Measurements from ENCODE around the gene TST. TPM values are rescaled to one million over a fixed set of nuclear protein-coding genes. Genes with fewer than 3 reads are reported as not detected.

TST gene
- total and polyA plus RNA-seq, 9 of the 15 experiments (the other 6 are each of a cell fraction or from before 2014, with no cell fraction given): 1.4 to 26.9 (median 12.4) TPM

GRCh38 chr22:37054056-37054395 lies 34.8 kb upstream of the TST start:
- peaks cover 0 to 25% of the 10 kb centered on the region in 2 experiments; a peak in 2 of 5 replicates for H3K4me1 ChIP-seq (replicated peaks in 1 of 2; ENCODE audit: control insufficient read depth in 2 of 2, insufficient read depth in 2 of 2, low read length in 2 of 2)
- in situ Hi-C loops (cut with MboI): no loop called here

GRCh38 chr22:37053310-37054055 lies 34.2 kb upstream of the TST start:
- H3K79me2 ChIP-seq (ENCODE audit: control insufficient read depth, insufficient read depth, low read length): no peaks in the 10 kb centered on the region
- peaks cover 10 to 51% of the 10 kb centered on the region in 2 experiments; a peak in 4 of 5 replicates for H3K27me3 ChIP-seq (ENCODE audit: control insufficient read depth in 2 of 2, insufficient read depth in 2 of 2, low read length in 2 of 2)
- TF ChIP-seq ZNF175 (CRISPR knock-in tag; IDR thresholded peaks at IDR 0.05; ENCODE audit: low read depth) (no peak), SOX6 (IDR thresholded peaks at IDR 0.05) (no peak), DIDO1 (tag; IDR thresholded peaks at IDR 0.05; ENCODE audit: low read depth) (no peak), CBX5 (IDR thresholded peaks at IDR 0.05; ENCODE audit: borderline replicate concordance, low read depth) (no peak), KAT2B (IDR thresholded peaks at IDR 0.05; ENCODE audit: low read depth, low read length) (no peak), CSDE1 (IDR thresholded peaks at IDR 0.05) (no peak), YBX1 (IDR thresholded peaks at IDR 0.05) (no peak), USF2 (CRISPR knock-in tag; IDR thresholded peaks at IDR 0.05) (no peak), ZNF668 (CRISPR knock-in tag; IDR thresholded peaks at IDR 0.05) (no peak), SP2 (IDR thresholded peaks at IDR 0.05; ENCODE audit: extremely low read depth, low read depth, low read length, poor library complexity, severe bottlenecking) (no peak), DACH1 (IDR thresholded peaks at IDR 0.05; ENCODE audit: partially characterized antibody) (no peak), MEF2D (tag; conservative IDR thresholded peaks at IDR 0.05; ENCODE audit: low read depth) (no peak)
- ChIA-PET CTCF (ENCODE audit: low intra/inter-chr PET ratio) (no interaction called here), POLR2A (no interaction called here)
- no peak for DNase-seq (ENCODE audit: extremely low read depth in 1 of 4, low spot score in 3 of 4)
- H3K9ac ChIP-seq (ENCODE audit: insufficient read depth in 1 of 2, low read depth in 2 of 2, low read length in 2 of 2): peak overlapping the region in 1 of 2 experiments; percentile 45; a peak in 1 of 4 replicates
- H2AFZ ChIP-seq (ENCODE audit: low read depth, low read length): no peak overlapping the region
- BruUV-seq (replicated peaks): no TSS peak
- no peaks in the 10 kb centered on the region for H3K9me1 ChIP-seq (ENCODE audit: control insufficient read depth, insufficient read depth, low read length)
- no peak overlapping the region for H3K4me3 ChIP-seq
- no peak overlapping the region for H3K4me2 ChIP-seq (ENCODE audit: insufficient read depth, low read length)
- in situ Hi-C loops (cut with MboI) (no loop called here), intact Hi-C loops (cut with micrococcal nuclease) (no loop called here)
- no peak overlapping the region for H3K27ac ChIP-seq (ENCODE audit: extremely low read depth, low read depth, low read length)
- no peak for ATAC-seq
- H3K9me3 ChIP-seq (replicated peaks; ENCODE audit: control insufficient read depth, insufficient read depth, low read depth, low read length): no peaks in the 10 kb centered on the region
- no peak for FAIRE-seq
- no peaks in the 10 kb centered on the region for H4K20me1 ChIP-seq (replicated peaks; ENCODE audit: control insufficient read depth, insufficient read depth, low read length)
- WGBS (ENCODE audit: insufficient coverage, low coverage, missing lambda C conversion rate): 38% methylated on average over 10 of the region's 16 CpGs
- peaks cover 0 to 25% of the 10 kb centered on the region in 2 experiments; a peak in 2 of 5 replicates for H3K4me1 ChIP-seq (replicated peaks in 1 of 2; ENCODE audit: control insufficient read depth in 2 of 2, insufficient read depth in 2 of 2, low read length in 2 of 2)
- no peaks in the 10 kb centered on the region for H3K36me3 ChIP-seq (ENCODE audit: control insufficient read depth, insufficient read depth, low read length)

More at GRCh38 chr22:37054056-37054395, 34.8 kb upstream of the TST start:
- Histone ChIP-seq H3K9me3 (replicated peaks; ENCODE audit: control insufficient read depth, insufficient read depth, low read depth, low read length) (no peaks in the 10 kb centered on the region), H3K4me3 (no peak overlapping the region), H3K36me3 (ENCODE audit: control insufficient read depth, insufficient read depth, low read length) (no peaks in the 10 kb centered on the region), H3K4me2 (ENCODE audit: insufficient read depth, low read length) (no peak overlapping the region), H3K9ac (ENCODE audit: insufficient read depth in 1 of 2, low read depth in 2 of 2, low read length in 2 of 2) (0 out of 4 replicates have a peak overlapping the region, but pooled peaks of 1 of the 2 experiments have one; percentile 26), H4K20me1 (replicated peaks; ENCODE audit: control insufficient read depth, insufficient read depth, low read length) (no peaks in the 10 kb centered on the region), H3K27ac (ENCODE audit: extremely low read depth, low read depth, low read length) (no peak overlapping the region), H3K27me3 (ENCODE audit: control insufficient read depth in 2 of 2, insufficient read depth in 2 of 2, low read length in 2 of 2) (peaks cover 10 to 54% of the 10 kb centered on the region in 2 experiments; a peak in 4 of 5 replicates), H3K79me2 (ENCODE audit: control insufficient read depth, insufficient read depth, low read length) (no peaks in the 10 kb centered on the region), H3K9me1 (ENCODE audit: control insufficient read depth, insufficient read depth, low read length) (no peaks in the 10 kb centered on the region), H2AFZ (ENCODE audit: low read depth, low read length) (no peak overlapping the region)
- ChIA-PET POLR2A (no interaction called here), CTCF (ENCODE audit: low intra/inter-chr PET ratio) (no interaction called here)
- ATAC-seq (peak; percentile 24; the same call in 1 of the 3 replicates), DNase-seq (ENCODE audit: extremely low read depth in 1 of 4, low spot score in 3 of 4) (peak in 3 of 4 experiments; percentile 27 to 35 (median 28)), FAIRE-seq (no peak)
- TF ChIP-seq RBBP5 (IDR thresholded peaks at IDR 0.05; ENCODE audit: borderline replicate concordance, insufficient read depth, low read length, poor library complexity, severe bottlenecking) (no peak), ZNF444 (CRISPR knock-in tag; IDR thresholded peaks at IDR 0.05) (no peak), BCL6 (CRISPR knock-in tag; IDR thresholded peaks at IDR 0.05) (no peak)
- 6% methylated on average over 8 of the region's 8 CpGs for WGBS (ENCODE audit: insufficient coverage, low coverage, missing lambda C conversion rate)
- intact Hi-C loops (cut with micrococcal nuclease): no loop called here
- BruUV-seq (replicated peaks): no TSS peak

All from K562 (cell line).